Right ventricle myocardium inferior (tissue), 1 donor: ENCODE data around the gene AIP. TPM values are rescaled to one million over a fixed set of nuclear protein-coding genes. Genes with fewer than 3 reads are reported as not detected.
"Not testable (repeated sequence)": the region's sequence is repeated elsewhere in the genome, so short reads cannot be mapped to it uniquely, and the experiment has no call there.

Source experiments
- ATAC-seq: fragments of 200-7000 bp; cut with Tn5 transposase; one replicate; pipeline ENCODE4 v1.9.1; 2020; ENCODE audit warnings: mild to moderate bottlenecking, moderate library complexity
- DNase-seq: peaks from one replicate; pipeline ENCODE4 v3.0.0; 2021; ENCODE audit errors: missing footprints
- intact Hi-C: fragments of 100-400 bp; cut with DNase I; formaldehyde crosslinking; loops from one replicate; pipeline ENCODE4 v1.11.0; 2022
- total RNA-seq: library from RNA; stranded (reverse); fragmentation: NEBNext Ultra II Directional; extraction: Animal tissue kit (Norgen Biotek cat#: 25700); gene quantifications from one replicate; pipeline ENCODE4 v1.2.1, GENCODE V29; 2021
- donor health status: DM: no; HTN: yes; CAD: no; lungs with severe emphysema.

Gene AIP
- total RNA-seq, 1 donor from 2014 or later, result 57.4 TPM

DNA sequence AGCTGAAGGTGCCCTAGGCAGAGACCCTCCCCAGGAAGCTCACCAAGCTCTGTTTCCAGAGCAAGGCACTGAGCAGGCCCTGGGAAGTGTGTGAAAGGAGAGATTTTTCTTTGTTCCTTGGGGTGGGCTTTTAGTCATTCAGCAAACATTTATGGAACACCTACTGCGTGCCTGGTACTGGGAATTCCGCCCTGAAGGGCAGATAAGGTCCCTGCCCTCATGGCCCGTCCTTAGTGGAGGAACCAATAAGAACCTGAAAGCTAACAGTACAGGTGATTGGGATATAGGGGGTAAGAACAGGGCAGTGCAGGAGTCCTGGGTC lies 17.7 kb upstream of the AIP start:
- intact Hi-C loops, result loop anchor here (5.0 kb wide), 1 partner anchor 63 kb away; the partner anchor contains the start of genes PPP1CA and TBC1D10C
- ATAC-seq, result no peak
- no peak for DNase-seq

DNA sequence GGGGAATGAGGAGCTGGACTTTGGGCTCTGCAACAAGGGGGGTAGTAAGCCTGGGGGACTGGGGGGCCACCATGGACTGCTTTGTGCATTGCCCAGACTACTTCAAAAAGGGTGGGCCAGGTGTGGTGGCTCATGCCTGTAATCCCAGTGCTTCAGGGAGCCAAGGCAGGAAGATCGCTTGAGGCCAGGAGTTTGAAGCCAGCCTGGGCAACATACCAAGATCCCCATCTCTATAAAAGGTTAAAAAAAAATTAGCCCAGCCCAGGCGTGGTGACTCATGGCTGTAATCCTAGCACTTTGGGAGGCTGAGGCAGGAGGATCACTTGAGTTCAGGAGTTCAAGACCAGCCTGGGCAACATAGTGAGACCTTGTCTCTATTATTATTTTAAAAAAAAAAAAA lies 17.3 kb upstream of the AIP start:
- ATAC-seq, DNase-seq: not testable (repeated sequence)
- intact Hi-C loops, result loop anchor here (5.0 kb wide), 1 partner anchor 63 kb away; the partner anchor contains the start of genes PPP1CA and TBC1D10C

DNA sequence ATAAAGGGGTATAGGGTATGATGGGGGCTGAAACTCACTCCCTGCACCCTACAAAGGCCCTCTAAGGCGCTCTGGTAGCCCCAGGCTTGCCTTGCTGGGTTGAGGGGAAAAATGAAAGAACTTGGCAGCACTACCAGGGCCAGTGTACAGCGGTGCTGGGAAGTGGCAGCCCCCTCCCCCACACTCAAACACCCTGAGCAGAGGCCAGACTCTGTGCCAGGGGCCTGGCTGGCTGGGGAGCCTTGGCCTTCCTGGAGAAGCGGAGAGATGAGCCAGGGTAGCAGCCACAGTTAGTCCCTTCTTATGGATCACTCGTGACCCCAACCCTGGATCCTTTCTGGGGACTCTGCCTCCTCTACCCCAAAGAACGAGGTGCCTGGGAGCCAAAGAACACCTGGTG lies 16.5 kb upstream of the AIP start:
- intact Hi-C loops, result loop anchor here (5.0 kb wide), 1 partner anchor 64 kb away; the partner anchor contains the start of genes PPP1CA and TBC1D10C
- ATAC-seq (no peak), DNase-seq (no peak)

DNA sequence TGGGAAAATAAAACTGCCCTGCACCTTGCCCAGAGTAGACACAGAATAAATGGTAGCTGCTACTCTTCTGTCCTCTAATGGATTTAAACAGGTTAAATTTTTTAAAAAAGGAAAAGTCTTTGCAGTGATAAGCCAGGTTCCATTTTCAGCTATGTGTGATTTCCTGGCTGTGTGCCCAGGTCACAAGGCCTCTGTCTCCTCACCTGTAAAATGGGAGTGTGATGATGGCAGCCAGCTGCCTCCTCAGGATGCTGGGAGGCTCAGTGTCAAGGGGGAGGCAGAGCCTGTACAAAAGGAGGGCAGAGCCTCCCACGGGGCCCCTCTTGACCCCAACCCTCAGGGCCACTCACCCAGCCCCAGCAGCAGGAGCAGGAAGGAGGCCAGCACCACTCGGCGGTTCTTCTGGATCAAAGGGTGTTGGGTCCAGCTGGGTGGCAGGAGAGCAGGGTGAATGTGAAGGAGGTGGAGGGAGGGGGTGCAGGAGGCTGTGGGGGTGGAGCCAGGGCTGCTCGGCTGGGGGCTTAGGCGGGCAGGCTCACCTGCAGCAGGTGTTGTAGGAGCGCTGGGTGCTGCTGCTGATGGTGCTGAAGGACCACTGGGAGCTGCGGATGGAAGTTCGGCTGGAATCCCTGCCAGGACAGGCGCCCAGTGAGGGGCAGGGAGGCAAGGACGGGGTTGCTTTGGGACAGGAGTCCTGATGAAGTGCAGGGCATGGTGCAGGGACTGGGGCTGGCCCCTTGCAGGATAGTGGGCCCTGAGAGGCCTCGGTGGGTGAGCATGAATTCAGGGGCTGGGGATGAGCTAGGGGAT lies 15.7 kb upstream of the AIP start:
- intact Hi-C loops, result loop anchor here (5.0 kb wide), 1 partner anchor 65 kb away; the partner anchor contains the start of genes PPP1CA and TBC1D10C
- DNase-seq, result no peak
- no peak for ATAC-seq

DNA sequence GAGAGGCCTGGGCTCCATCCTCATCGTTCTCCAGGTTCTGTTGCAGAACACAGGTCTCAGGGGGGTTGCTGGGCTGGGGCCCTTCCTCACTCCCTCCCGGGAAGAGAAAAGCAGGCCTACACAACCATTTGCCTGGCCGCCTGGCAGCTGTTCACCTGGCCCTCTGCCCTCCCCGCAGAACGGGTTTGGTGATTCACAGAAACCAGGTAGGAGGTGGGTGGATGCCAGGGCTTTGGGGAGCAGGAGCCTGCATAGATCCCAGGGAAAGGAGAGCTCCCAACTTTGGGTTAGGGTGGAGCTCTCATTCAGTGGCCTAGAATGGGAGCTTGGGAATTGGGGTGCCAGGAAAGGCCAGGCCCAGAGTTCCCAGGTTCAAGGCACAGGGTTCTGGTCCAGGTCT lies 14.8 kb upstream of the AIP start:
- DNase-seq (no peak), ATAC-seq (no peak)
- intact Hi-C loops, result loop anchor here (2.0 to 5.0 kb wide), 2 partner anchors 25 to 66 kb away; partner anchors contain the start of genes CORO1B, PPP1CA and TBC1D10C

DNA sequence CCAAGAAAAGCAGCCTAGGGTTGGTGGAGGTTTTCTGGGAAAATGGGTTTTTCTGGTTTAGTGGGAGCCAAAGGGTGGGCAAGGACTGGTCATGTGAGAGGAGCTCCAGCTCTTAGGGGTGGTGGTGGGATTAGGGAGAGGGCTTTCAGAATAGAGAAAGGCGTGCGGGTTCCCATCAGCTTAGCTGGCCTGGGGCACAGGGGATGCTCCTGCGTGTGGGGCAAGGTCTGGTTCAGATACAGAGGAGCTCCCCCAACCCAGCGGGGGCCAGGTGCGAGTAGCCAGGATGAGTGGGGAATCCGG lies 14.4 kb upstream of the AIP start:
- no peak for ATAC-seq
- no peak for DNase-seq
- intact Hi-C loops, result loop anchor here (2.0 to 5.0 kb wide), 2 partner anchors 26 to 66 kb away; partner anchors contain the start of genes CORO1B, PPP1CA and TBC1D10C

DNA sequence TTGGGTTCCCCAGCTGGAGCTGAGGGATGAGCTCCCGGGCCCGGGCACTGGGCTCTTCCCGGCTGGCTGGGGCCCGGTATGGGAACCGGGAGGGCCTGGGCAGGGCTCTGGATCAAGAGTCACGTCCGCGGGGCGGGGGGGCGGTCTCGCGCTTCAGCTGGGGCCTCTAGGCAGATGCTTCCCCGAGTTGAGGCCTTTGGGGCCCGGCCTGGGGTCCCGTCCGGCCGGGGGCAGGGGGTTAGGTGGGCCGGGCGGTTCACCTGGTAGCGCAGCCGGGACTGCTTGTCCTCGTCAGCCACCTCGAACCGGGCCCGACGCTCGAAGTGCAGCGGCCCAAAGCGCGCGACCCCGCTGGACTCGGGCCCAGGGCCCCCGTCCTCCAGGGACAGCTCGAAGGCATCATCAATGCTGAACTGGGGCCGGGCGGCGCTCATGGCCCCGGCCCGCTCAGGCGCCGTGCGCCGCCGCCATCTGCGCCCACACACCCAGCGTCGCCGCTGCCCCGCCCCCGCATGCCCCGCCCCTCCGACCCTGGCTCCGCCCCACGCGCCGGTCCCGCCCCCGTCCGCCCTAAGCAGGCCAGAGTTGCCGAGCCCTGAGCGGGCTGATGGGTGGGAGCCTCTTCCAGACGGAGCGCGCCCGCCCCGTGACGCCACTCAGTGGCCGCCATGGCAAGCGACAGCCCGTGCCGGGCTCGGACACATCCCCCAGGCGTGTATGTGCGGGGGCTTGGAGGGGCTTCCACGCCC lies 13.9 kb upstream of the AIP start, which contains the start of gene TMEM134:
TMEM134 (minus strand) TSS at position 493 of the 749 bp plus-strand sequence; CDS start at position 434, 59 bp downstream.
- intact Hi-C loops, result loop anchor here (1.0 to 5.0 kb wide), 3 partner anchors 26 to 67 kb away; partner anchors contain the start of genes CORO1B, PPP1CA and TBC1D10C
- DNase-seq, result peak; percentile 97
- ATAC-seq, result peak; percentile 95

DNA sequence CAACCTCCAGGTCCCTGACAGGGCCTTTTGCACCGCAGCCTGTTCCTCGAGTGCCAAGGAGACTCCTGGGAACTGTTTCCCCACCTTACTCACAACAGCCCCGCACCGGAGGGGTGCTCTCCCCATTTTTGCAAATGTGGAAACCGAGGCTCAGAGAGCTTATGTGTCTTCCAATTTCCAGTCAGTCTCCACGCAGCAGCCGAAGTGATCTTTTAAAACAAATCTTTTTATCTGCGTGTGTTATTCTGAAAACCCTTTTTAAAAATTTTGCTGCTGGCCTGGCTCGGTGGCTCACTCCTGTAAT lies 13.4 kb upstream of the AIP start:
- no peak for DNase-seq
- ATAC-seq, result no peak
- intact Hi-C loops, result loop anchor here (1.0 to 5.0 kb wide), 3 partner anchors 27 to 67 kb away; partner anchors contain the start of genes CORO1B, PPP1CA and TBC1D10C

DNA sequence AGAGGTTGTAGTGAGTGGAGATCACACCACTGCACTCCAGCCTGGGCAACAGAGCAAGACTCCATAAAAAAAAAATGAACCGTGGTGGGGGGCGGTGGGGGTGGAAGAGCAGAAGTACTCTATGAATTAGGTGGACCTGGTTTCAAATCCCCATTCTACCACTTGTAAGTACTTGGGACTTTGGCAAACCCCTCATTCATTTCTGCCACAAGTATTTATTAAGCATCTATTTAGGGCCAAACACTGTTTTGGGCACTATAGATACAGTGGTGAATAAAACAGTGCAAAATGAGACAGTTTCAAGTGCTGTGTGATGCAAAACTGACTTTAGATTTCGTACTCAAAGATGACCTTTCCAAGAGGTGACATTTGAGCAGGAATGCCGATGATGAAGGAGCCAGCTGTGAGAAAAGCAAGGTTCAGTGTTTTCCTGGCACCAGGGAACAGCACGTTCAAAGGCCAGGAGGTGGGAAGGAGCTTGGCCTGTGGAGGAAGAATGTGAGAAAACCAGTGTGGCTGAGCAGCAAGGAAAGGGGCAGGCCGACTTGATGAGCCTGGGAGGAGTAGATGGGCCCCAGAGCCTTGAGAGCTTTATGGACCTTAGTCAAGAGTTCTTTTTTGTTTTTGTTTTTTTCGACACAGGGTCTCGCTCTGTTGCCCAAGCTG lies 12.4 kb upstream of the AIP start:
- ATAC-seq (no peak), DNase-seq (no peak)
- intact Hi-C loops, result no loop called here

DNA sequence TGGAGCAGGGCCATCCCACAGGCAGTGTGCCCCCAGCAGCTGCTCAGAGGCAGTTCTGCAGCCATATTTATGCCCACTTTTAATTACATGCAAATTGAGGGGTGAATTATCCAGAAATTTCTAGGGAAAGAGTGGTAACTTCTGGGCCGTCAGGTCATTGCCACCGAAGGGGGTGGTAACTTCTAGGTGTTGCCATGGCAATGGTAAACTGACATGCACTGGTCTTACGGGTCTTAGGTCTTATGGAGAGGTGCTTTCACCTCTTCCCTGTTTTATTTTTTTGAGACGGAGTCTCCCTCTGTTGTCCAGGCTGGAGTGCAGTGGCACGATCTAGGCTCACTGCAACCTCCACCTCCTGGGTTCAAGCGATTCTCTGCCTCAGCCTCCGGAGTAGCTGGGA lies 9.9 kb upstream of the AIP start:
- no peak for DNase-seq
- intact Hi-C loops, result no loop called here
- ATAC-seq, result no peak

DNA sequence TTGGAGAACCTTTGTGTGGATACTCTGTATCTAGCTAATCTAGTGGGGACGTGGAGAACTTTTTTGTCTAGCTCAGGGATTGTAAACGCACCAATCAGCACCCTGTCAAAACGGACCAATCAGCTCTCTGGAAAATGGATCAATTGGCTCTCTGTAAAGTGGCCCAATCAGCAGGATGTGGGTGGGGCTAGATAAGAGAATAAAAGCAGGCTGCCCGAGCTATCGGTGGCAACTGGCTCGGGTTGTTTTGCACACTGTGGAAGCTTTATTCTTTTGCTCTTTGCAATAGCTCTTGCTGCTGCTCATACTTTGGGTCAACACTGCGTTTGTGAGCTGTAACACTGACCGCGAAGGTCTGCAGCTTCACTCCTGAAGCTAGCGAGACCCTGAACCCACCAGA lies 6.1 kb upstream of the AIP start:
- ATAC-seq, DNase-seq, intact Hi-C loops: not testable (repeated sequence)

DNA sequence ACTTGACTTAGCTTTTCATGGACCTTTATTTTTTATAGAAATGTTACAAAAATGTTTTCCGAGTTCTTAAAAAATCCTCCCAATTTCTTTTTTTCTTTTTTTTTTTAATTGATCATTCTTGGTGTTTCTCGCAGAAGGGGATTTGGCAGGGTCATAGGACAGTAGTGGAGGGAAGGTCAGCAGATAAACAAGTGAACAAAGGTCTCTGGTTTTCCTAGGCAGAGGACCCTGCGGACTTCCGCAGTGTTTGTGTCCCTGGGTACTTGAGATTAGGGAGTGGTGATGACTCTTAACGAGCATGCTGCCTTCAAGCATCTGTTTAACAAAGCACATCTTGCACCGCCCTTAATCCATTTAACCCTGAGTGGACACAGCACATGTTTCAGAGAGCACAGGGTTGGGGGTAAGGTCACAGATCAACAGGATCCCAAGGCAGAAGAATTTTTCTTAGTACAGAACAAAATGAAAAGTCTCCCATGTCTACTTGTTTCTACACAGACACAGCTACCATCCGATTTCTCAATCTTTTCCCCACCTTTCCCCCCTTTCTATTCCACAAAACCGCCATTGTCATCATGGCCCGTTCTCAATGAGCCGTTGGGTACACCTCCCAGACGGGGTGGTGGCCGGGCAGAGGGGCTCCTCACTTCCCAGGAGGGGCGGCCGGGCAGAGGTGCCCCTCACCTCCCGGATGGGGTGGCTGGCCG lies 5.3 kb upstream of the AIP start:
- intact Hi-C loops, ATAC-seq, DNase-seq: not testable (repeated sequence)

DNA sequence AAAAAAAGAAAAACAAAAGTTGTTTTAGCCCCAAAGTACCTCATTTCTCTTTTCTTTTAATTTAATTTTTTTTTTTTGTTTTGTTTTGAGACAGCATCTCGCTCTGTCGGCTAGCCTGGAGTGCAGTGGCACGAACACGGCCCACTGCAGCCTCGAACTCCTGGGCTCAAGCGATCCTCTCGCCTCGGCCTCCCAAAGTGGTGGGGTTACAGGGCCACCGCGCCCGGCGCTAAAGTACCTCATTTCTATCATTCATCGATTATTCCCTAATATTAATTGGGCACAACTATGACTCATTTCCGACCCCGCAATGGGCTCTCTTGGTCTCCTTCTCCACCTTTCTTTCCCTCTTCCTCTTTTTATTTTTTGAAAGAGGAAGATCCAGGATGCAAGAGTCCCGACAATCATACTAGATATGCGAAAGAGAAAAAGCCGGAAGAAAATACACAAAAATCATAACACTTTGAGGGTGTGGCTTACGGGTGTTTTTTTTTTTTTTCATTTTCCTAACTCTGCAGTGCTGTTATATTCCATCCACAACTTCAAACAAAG lies 475 bp upstream of the AIP start:
- intact Hi-C loops, result loop anchor here (2.0 kb wide), 1 partner anchor 22 kb away; the partner anchor contains the start of gene PITPNM1
- no peak for ATAC-seq
- no peak for DNase-seq

DNA sequence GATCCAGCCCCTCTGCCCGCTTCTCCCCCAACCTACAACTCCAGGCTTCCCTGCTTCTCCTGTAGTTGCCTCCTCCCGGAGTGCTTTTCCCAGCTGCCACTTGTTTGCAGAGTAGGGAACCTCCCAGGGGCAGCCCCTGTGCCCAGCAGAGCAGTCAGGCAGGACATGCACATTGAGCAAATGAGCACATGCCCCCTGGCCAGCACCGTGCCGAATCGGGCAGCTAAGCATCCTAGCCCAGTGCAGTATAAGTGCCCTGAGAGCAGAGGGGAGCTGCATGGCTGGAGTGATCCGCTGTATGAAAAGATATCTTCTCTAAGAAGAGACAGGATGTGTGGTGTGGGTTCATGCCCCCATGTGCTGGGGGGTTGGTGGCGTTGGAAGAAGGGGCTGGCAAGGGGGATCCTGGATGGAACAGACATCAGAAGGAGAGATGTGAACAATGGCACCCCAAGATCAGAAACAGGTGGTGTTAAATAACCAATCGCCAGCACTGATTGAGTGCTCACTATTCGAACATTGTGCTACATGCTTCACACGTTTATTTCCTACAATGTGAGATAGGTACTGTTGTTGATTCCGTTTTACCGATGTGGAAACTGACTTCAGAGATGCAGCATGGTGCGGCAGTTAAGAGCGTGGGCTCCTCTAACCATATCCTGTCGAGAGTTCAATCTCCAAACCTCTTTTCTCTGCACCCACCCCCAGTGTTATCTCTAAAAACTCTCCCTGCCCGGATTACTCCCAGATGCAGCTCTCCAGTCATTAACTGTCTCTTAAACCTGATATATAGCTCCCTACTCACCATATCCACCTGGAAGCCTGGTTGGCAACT lies 1.2 kb downstream of the AIP start:
- ATAC-seq, result no peak

DNA sequence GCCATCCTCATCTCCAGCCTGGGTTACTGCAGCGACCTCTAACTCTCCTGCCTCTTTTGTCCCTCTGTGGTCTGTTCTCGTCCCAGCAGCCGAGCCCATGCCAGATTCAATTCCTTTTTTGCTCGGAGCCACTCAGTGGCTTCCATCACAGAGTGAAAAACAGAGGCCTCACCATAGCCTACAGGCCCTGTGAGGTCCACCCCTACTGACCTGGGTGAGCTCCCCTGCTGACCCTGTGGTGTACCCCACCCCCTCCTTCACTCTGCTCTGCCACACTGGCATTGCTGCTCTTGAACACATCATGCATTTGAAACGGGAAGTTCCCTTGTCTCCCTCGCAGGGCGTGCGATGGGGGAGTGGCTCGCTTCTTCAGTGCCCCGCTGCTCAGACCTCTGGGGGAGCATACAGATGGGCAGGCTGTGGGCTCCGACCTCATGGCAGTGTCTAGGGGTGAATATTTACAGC lies 2.1 kb downstream of the AIP start:
- ATAC-seq (no peak), DNase-seq (no peak)
- intact Hi-C loops, result no loop called here

More for the DNA sequence above, 1.2 kb downstream of the AIP start:
- intact Hi-C loops, result loop anchor here (2.0 kb wide), 1 partner anchor 21 kb away; the partner anchor contains the start of gene PITPNM1
- no peak for DNase-seq

DNA sequence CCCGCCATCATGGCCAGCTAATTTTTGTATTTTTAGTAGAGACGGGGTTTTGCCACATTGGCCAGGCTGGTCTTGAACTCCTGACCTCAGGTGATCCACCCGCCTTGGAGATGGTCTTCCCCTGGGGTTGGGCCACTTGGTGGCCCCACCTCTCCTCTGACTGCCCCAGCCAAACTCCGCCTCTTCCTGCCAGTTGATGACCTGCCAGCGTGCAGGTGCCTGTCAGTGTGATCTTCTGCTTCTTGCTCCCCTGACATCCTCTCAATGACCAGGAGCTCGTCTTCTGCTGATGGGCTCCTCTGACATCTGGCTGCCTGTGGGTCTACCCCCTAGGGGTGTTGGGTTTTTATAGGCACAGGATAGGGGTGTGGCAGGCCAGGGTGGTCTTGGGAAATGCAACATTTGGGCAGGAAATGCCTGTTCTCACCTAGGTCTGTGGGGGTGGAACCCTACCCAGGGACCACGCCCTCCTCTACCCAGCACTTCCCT lies 3.1 kb downstream of the AIP start:
- DNase-seq, ATAC-seq, intact Hi-C loops: not testable (repeated sequence)
